K562 (cell line): Measurements from ENCODE around the gene ZKSCAN4. TPM values are rescaled to one million over a fixed set of nuclear protein-coding genes. Genes with fewer than 3 reads are reported as not detected.
A peak's percentile ranks its signal among the peaks of the same experiment; 100 is the strongest.

Experiments used
- GABPB1 ChIP-seq: sonication (generic); formaldehyde crosslinking; IDR thresholded peaks from 2 replicates; pipeline ENCODE4 v1.8.0; 2022; ENCODE audit warnings: mild to moderate bottlenecking, missing genetic modification reagents
- MAZ ChIP-seq, 2 experiments: fragments of 450-650 bp in 1 of 2; sonication (generic) in 1 of 2; formaldehyde crosslinking; IDR thresholded peaks in 1 of 2; conservative IDR thresholded peaks in 1 of 2; 2 replicates each; pipeline versions ENCODE4 v1.4.0 to v1.5.0; 2020; ENCODE audit warnings: mild to moderate bottlenecking in 1 of 2, missing genetic modification reagents in 1 of 2
- NR4A1 ChIP-seq, 2 experiments: fragments of 250-450 bp in 1 of 2; fragments of 450-650 bp in 1 of 2; sonication (Bioruptor Pico) in 1 of 2; IDR thresholded peaks; 2 replicates each; pipeline versions ENCODE4 v1.4.0 to v1.6.1; 2016 to 2020; ENCODE audit warnings: mild to moderate bottlenecking in 2 of 2, missing compliant biosample characterization in 1 of 2, missing genetic modification characterization in 1 of 2, moderate library complexity in 1 of 2
- NUFIP1 ChIP-seq: fragments of 450-650 bp; IDR thresholded peaks from 2 replicates; pipeline ENCODE4 v1.6.1; 2018; ENCODE audit not compliant: partially characterized antibody
- OTX1 ChIP-seq: fragments of 450-650 bp; formaldehyde crosslinking; IDR thresholded peaks from 2 replicates; pipeline ENCODE4 v1.4.0; 2022; ENCODE audit warnings: mild to moderate bottlenecking
- PCBP2 ChIP-seq: fragments of 200-400 bp; formaldehyde crosslinking; IDR thresholded peaks from 2 replicates; pipeline ENCODE4 v1.6.1; 2018; ENCODE audit warnings: low read length, low read depth, mild to moderate bottlenecking, moderate library complexity; ENCODE audit not compliant: poor library complexity, severe bottlenecking
- PHF8 ChIP-seq: fragments of 200-600 bp; sonication (generic); IDR thresholded peaks from 2 replicates; pipeline ENCODE4 v1.6.1; 2012; ENCODE audit warnings: mixed run types, mild to moderate bottlenecking, inconsistent platforms, low read length, moderate library complexity, borderline replicate concordance
- POLR2G ChIP-seq: fragments of 200-400 bp; formaldehyde crosslinking; IDR thresholded peaks from 2 replicates; pipeline ENCODE4 v1.6.1; 2017; ENCODE audit warnings: low read depth, mild to moderate bottlenecking, antibody characterized with exemption, low read length, moderate library complexity
- RBM39 ChIP-seq: fragments of 200-400 bp; formaldehyde crosslinking; optimal IDR thresholded peaks from 2 replicates; pipeline ENCODE3; 2018; ENCODE audit warnings: low read depth, low read length
- TCF3 ChIP-seq: sonication (generic); formaldehyde crosslinking; IDR thresholded peaks from 2 replicates; pipeline ENCODE4 v1.4.0; 2020; ENCODE audit warnings: mild to moderate bottlenecking, missing genetic modification reagents
- ZKSCAN1 ChIP-seq: fragments of 150-350 bp; IDR thresholded peaks from 2 replicates; pipeline ENCODE4 v1.6.1; 2016; ENCODE audit warnings: low read depth, low read length
- polyA plus RNA-seq, 8 experiments: library from polyadenylated mRNA; depleted of rRNA in 4 of 8; stranded (reverse) in 5 of 8; unstranded in 3 of 8; fragments of >200 nt; fragmentation: Nextera tagmentation in 2 of 8; fragmentation: Illumina TruSeq in 1 of 8; extraction: Ambion mirVana in 2 of 8; extraction: Trizol in 1 of 8; gene quantifications; 2 replicates each; pipeline versions ENCODE4 v1.2.1 to v1.2.3, GENCODE V29; 2011 to 2014; ENCODE audit warnings: inconsistent platforms in 1 of 8, missing spikeins in 1 of 8
- total RNA-seq, 7 experiments: library from RNA; depleted of rRNA in 6 of 7; stranded (reverse); fragments of >200 nt in 6 of 7; fragmentation: Illumina TruSeq in 2 of 7; extraction: Trizol in 2 of 7; gene quantifications; 2 replicates each; pipeline versions ENCODE4 v1.2.1 to v1.2.3, GENCODE V29; 2011 to 2021; ENCODE audit warnings: low replicate concordance in 1 of 7
- TF ChIP-seq, protein P1 (sequence below): sonication (generic); formaldehyde crosslinking; IDR thresholded peaks from 2 replicates; pipeline ENCODE4 v1.8.0; 2023; ENCODE audit warnings: mild to moderate bottlenecking, missing genetic modification reagents
- TF ChIP-seq, protein P2 (sequence below), 2 experiments: fragments of 150-350 bp in 1 of 2; IDR thresholded peaks; 2 replicates each; pipeline ENCODE4 v1.6.1; 2012 to 2016; ENCODE audit warnings: low read depth in 2 of 2, low read length in 2 of 2, mild to moderate bottlenecking in 1 of 2, moderate library complexity in 1 of 2
- TF ChIP-seq, protein P3 (sequence below), 2 experiments: fragments of 450-650 bp in 1 of 2; IDR thresholded peaks; 2 replicates each; pipeline ENCODE4 v1.6.1; 2011 to 2017; ENCODE audit warnings: low read depth in 2 of 2, antibody characterized with exemption in 1 of 2, borderline replicate concordance in 1 of 2, low read length in 1 of 2, mild to moderate bottlenecking in 1 of 2, mixed read lengths in 1 of 2; ENCODE audit not compliant: control insufficient read depth in 1 of 2

ZKSCAN4 gene
- total and polyA plus RNA-seq, 9 of the 15 experiments (the other 6 are each of a cell fraction or from before 2014, with no cell fraction given) = 1.2 to 5.3 (median 4.7) TPM

DNA sequence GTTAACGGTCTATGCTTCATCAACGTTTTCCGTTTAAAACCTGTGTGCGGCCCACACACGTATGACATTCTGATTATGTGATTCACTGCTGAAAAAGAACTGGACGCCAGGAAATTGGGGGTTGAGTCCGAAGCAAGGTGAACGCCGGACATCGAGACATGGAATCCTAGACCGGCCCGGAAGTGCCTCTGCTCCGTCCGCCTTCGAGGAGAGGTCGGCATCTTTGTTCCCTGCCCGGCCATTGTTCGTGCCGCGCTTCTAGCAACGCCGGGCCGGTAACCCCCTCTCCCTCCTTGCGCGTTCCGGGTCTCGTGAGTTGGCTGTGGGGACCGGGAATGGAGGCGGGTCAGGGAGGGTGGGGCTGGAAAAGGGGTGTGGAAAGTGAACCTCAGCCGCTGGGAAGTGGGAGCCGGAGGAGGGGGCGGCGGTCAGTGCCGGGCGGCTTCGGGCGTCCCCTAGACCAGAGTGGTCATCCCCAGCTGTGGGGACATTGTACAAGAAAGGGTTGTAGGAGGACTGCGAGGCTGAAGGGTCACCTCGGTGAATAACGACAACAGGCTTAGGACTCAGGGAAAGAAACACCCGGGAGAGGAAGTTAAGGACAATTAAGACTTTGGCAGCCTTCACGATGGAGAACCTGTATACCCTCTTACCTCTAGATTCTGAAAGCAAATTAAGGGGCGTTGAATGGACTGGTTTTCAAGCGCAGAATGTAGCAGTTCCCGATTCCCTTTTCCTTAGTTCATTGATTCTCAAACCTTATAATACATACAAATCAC is 26.8 kb downstream of the ZKSCAN4 start, which contains the start of gene ZSCAN9 (continued):
- TF ChIP-seq, protein P1, sequence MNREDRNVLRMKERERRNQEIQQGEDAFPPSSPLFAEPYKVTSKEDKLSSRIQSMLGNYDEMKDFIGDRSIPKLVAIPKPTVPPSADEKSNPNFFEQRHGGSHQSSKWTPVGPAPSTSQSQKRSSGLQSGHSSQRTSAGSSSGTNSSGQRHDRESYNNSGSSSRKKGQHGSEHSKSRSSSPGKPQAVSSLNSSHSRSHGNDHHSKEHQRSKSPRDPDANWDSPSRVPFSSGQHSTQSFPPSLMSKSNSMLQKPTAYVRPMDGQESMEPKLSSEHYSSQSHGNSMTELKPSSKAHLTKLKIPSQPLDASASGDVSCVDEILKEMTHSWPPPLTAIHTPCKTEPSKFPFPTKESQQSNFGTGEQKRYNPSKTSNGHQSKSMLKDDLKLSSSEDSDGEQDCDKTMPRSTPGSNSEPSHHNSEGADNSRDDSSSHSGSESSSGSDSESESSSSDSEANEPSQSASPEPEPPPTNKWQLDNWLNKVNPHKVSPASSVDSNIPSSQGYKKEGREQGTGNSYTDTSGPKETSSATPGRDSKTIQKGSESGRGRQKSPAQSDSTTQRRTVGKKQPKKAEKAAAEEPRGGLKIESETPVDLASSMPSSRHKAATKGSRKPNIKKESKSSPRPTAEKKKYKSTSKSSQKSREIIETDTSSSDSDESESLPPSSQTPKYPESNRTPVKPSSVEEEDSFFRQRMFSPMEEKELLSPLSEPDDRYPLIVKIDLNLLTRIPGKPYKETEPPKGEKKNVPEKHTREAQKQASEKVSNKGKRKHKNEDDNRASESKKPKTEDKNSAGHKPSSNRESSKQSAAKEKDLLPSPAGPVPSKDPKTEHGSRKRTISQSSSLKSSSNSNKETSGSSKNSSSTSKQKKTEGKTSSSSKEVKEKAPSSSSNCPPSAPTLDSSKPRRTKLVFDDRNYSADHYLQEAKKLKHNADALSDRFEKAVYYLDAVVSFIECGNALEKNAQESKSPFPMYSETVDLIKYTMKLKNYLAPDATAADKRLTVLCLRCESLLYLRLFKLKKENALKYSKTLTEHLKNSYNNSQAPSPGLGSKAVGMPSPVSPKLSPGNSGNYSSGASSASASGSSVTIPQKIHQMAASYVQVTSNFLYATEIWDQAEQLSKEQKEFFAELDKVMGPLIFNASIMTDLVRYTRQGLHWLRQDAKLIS (CRISPR knock-in tag) = no peak
- TF ChIP-seq TCF3 (CRISPR knock-in tag) (0 out of 2 replicates have a peak, but pooled peaks have one; percentile 27), PCBP2 (no peak), NR4A1 (CRISPR knock-in tag; IDR thresholded peaks at IDR 0.05) (peak; percentile 44; the same call in 1 of the 2 replicates), NR4A1 (tag; IDR thresholded peaks at IDR 0.05) (0 out of 2 replicates have a peak, but pooled peaks have one; percentile 43), RBM39 (no peak), PHF8 (peak; percentile 84), POLR2G (peak; percentile 98), MAZ (CRISPR knock-in tag; conservative IDR thresholded peaks at IDR 0.05 in 1 of 2, IDR thresholded peaks at IDR 0.05 in 1 of 2) (peak; percentile 87 to 93), ZKSCAN1 (peak; percentile 78; the same call in 1 of the 2 replicates), NUFIP1 (peak; percentile 28), GABPB1 (peak; percentile 99), OTX1 (CRISPR knock-in tag) (no peak)
- TF ChIP-seq, protein P2, sequence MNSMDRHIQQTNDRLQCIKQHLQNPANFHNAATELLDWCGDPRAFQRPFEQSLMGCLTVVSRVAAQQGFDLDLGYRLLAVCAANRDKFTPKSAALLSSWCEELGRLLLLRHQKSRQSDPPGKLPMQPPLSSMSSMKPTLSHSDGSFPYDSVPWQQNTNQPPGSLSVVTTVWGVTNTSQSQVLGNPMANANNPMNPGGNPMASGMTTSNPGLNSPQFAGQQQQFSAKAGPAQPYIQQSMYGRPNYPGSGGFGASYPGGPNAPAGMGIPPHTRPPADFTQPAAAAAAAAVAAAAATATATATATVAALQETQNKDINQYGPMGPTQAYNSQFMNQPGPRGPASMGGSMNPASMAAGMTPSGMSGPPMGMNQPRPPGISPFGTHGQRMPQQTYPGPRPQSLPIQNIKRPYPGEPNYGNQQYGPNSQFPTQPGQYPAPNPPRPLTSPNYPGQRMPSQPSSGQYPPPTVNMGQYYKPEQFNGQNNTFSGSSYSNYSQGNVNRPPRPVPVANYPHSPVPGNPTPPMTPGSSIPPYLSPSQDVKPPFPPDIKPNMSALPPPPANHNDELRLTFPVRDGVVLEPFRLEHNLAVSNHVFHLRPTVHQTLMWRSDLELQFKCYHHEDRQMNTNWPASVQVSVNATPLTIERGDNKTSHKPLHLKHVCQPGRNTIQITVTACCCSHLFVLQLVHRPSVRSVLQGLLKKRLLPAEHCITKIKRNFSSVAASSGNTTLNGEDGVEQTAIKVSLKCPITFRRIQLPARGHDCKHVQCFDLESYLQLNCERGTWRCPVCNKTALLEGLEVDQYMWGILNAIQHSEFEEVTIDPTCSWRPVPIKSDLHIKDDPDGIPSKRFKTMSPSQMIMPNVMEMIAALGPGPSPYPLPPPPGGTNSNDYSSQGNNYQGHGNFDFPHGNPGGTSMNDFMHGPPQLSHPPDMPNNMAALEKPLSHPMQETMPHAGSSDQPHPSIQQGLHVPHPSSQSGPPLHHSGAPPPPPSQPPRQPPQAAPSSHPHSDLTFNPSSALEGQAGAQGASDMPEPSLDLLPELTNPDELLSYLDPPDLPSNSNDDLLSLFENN (IDR thresholded peaks at IDR 0.05; ENCODE audit: low read depth in 2 of 2, low read length in 2 of 2) = peak in 1 of 2 experiments; percentile 49; a peak in 1 of 4 replicates
- TF ChIP-seq, protein P3, sequence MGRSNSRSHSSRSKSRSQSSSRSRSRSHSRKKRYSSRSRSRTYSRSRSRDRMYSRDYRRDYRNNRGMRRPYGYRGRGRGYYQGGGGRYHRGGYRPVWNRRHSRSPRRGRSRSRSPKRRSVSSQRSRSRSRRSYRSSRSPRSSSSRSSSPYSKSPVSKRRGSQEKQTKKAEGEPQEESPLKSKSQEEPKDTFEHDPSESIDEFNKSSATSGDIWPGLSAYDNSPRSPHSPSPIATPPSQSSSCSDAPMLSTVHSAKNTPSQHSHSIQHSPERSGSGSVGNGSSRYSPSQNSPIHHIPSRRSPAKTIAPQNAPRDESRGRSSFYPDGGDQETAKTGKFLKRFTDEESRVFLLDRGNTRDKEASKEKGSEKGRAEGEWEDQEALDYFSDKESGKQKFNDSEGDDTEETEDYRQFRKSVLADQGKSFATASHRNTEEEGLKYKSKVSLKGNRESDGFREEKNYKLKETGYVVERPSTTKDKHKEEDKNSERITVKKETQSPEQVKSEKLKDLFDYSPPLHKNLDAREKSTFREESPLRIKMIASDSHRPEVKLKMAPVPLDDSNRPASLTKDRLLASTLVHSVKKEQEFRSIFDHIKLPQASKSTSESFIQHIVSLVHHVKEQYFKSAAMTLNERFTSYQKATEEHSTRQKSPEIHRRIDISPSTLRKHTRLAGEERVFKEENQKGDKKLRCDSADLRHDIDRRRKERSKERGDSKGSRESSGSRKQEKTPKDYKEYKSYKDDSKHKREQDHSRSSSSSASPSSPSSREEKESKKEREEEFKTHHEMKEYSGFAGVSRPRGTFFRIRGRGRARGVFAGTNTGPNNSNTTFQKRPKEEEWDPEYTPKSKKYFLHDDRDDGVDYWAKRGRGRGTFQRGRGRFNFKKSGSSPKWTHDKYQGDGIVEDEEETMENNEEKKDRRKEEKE (IDR thresholded peaks at IDR 0.05; ENCODE audit: borderline replicate concordance in 1 of 2, control insufficient read depth in 1 of 2, low read depth in 2 of 2, low read length in 1 of 2) = peak in 1 of 2 experiments; percentile 96; a peak in 2 of 4 replicates
